ENCODE results near the gene KDM4D.
"Not testable (repeated sequence)": the region's sequence is repeated elsewhere in the genome, so short reads cannot be mapped to it uniquely, and the experiment has no call there.

The KDM4D gene

GRCh38 chr11:94958121-94958696 is 15.3 kb upstream of the KDM4D start:
- DNase-seq (ENCODE audit: low read depth): no peak

DNA sequence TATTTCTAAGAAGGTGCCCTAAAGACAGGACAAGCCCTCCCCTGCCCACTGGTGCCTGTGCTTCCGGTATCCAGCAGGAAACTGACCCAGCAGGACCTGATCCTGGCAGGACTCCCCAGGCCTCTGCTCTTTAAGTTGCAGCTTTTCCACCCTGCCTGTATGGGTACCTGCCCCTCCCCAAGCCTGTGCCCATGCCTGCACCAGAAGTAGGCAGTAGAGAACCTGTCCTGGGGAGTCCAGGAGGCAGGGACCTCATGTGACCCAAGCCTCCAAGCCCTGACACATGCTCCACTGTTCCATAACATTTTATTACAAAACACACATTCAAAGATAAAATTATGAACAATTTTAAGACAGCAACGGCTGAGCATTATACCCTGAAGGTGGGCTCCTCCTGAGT is 14.3 kb upstream of the KDM4D start:
- DNase-seq (ENCODE audit: low read depth): no peak

DNA sequence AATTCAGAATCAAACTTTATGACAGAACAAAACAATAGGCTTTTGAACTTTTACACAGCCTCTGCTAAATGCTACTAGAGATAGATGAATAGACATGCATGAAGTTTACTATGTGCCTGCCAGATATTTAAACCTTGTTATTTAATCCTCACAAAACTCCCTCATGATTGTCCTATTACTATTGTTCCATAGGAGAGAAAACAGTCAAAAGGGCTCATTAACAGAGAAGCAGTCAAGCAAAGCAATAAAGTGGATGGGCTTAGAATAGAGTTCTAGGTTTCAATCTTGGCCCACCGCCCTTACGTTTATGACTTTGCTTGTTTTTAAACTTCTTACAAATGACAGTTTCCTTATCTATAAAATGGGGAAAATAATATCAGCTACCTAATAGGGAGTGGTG is 13.0 kb upstream of the KDM4D start:
- no peak for DNase-seq (ENCODE audit: low read depth)

- DNase-seq (ENCODE audit: low read depth): no peak
Measured at GRCh38 chr11:94961255-94961654, 12.3 kb upstream of the KDM4D start.

GRCh38 chr11:94964934-94965333 is 8.6 kb upstream of the KDM4D start:
- DNase-seq (ENCODE audit: low read depth): no peak

GRCh38 chr11:94968334-94968958 is 5.1 kb upstream of the KDM4D start:
- peak; percentile 25 for DNase-seq (ENCODE audit: low read depth)

DNA sequence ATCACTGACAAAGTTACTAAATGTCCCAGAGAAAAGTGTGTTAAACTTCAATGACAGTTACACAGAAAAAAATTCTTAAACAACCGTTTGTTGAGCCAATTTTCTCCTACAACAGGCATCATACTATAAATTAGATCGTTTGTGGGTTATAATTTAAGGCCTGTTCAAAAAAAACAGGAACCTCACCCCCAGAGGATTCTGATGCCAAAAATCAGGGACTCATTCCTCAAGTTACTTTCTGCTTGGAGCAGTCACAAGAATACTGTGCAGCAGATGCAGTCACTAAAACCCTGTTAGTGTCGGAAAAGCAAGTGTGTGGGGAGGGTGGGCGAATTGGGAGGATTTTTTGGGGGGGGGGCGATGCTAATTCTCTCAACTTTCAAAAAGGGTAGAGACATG is 810 bp upstream of the KDM4D start:
- no peak for DNase-seq (ENCODE audit: low read depth)

DNA sequence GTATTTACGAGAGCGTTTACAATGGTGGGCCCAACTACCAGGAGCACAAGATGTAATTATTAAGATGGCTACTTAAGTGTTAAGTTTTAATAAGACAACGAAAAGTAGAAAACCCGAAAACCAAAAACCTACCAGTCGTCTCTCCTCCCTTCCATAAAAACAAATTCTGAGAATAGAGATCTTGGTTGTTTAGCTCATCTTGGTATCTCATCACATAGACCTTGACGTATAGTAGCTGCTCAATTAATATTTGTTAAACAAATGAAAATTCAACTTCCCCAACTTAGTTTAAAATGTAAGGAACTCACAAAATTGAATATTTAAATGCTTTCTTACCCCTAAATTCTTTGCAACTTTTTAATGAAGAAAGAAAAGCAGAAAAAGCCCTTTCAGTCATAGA is 669 bp downstream of the KDM4D start:
- no peak for DNase-seq (ENCODE audit: low read depth)

GRCh38 chr11:94975599-94975998 is 2.1 kb downstream of the KDM4D start:
- DNase-seq (ENCODE audit: low read depth): no peak

- no peak for DNase-seq (ENCODE audit: low read depth)
Measured at GRCh38 chr11:94987378-94987777, 13.9 kb downstream of the KDM4D start.

DNA sequence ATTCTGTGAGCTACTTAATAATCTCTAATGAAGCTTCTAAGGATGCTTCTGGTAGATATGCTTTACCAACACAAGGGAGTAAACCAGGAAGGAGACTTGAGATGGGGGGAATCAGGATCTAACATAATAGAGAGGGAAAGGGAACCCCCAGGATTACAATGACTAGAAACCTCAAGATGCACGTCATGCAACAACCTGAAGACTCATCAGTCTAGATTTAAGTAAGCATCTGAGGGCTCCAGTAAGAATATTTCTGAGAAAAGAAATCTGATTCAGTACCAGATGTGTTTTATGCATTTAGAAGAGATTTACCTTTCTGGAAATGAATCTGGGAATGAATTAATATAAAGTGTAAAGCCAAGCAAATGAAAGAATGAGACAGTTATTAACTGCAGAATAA is 15.2 kb downstream of the KDM4D start:
- no peak for DNase-seq (ENCODE audit: low read depth)

DNA sequence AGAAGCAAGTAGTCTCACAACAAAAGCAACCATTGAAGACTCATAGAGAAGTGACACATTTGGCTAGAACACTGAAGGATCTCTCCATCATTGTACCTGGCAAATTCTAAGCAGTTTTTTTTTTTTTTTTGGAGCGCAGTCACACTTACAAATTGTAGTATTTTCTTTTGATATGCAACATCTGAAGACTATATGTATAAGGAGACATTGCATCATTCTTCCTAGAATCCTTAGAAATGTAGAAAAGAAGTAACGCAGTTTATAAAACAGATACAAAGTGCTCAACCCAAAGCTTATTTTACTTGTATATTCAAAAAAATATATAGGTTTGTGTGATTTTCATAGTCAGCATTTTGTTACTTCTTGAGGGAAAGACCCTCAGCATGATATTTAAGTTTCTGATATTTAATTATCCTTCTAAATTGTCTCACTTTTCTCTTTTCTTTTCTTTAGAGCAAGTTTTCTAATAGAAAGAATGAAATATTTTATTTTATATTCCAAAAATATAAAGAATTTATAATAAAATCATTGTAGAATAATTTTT is 20.0 kb downstream of the KDM4D start:
- DNase-seq (ENCODE audit: low read depth): no peak

GRCh38 chr11:94997437-94997836 is 23.9 kb downstream of the KDM4D start:
- DNase-seq (ENCODE audit: low read depth): no peak

GRCh38 chr11:94998285-94998684 is 24.8 kb downstream of the KDM4D start:
- no peak for DNase-seq (ENCODE audit: low read depth)

DNA sequence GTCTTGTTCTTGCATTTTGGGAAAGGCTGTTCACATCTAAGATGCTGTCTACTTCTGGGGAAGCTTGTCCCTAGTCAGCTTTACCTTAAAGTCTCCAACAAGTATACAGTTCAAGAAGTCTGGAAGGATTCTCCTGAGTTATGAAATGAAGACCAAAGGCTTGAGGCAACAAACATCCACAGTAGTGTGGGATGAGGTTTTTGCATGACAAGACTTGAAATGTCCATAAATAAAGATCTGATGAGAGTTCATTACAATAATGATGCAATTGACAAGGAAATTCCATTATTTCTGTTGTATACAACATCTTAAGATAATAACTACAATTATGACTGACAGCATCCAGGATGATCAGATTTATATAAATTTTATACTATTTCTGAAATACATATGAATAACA is 30.2 kb downstream of the KDM4D start:
- DNase-seq (ENCODE audit: low read depth): no peak

- DNase-seq (ENCODE audit: low read depth): no peak
Measured at GRCh38 chr11:95005642-95006041, 32.1 kb downstream of the KDM4D start.

DNA sequence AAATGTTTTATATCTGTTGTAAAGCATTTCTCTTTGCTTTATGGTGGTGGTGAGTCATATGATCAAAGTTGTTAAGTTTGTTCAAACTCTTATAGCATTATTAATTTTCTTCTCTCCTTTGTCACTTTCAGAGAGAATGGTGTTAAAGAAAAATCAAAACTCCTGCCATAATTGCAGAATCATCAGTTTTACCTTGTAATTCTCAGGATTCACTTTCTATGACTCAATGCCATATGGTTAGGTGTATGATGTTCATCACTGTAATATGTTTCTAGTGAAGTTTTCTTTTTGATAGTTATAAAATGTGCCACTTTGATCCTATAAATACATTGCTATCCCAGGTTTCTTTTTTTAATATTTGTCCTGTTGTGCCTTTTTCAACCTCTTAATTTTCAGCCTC is 37.9 kb downstream of the KDM4D start:
- DNase-seq (ENCODE audit: low read depth): no peak

DNA sequence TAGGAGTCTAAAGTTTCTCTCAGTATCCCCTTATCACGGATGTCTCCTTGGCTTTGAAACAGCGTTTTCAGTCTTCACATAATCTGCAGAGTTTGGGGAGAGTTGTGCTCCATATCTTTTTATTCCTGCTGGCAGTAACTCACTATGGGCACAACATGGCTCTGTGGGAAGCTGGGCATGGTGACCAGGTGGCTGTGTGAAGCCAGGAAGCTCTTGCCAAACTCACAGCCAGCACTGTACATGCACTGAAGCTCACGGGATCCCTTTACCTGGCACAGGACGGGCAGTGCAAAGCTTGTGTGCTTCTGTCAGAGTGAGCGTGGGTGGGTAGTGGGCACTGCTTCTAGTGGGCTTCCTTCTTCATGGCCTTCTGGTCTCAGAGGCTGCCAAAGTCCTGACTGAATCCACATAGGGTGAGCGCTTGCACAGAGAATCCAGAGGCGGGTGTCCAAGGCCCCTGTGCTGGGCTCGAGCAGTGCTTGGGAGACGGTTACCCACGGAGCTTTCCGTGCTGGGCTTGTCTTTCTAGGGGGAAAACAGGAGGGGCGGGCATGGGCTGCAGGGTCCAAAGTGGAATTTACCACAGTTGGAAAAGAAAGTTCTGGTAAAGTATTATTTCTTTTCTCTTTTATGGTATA is 40.8 kb downstream of the KDM4D start:
- no peak for DNase-seq (ENCODE audit: low read depth)

DNA sequence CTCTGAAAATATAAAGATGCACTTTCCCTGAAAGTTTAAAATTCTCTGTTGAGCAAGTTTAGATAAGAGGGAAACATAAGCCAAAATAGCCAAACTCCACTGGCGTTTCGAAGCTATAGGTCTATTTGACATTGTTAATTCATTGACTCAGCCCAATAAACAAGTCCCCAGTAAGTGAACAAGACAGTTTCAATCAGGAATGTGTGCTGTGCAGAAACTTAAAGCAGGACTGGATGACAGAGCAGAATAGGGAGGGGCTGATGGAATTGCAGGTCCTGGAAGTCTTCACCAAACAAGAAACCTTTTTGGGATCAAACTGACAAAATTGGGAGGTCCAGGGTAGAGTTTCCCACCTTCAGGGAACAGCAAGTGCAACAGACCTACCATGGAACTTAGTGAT is 42.6 kb downstream of the KDM4D start:
- no peak for DNase-seq (ENCODE audit: low read depth)

DNA sequence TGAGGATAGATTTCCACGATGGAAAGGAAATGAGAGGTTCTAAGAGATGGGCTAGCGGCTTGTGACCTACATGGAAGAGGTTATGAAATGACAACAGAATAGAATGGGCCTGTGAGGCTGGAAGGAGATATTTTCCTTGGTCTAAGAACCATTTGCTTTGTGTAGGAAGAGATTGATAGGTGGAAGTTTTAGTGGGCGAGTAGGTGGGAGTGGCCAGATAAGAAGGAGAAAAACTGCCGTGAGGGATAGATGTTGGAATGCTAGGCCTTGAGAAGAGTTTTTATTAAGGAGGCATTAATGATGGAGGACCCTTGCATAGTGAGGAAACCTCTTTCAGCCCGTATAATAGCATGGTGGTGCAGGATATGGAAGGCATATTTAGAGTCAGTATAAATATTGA is 48.0 kb downstream of the KDM4D start:
- DNase-seq (ENCODE audit: low read depth): not testable (repeated sequence)

DNA sequence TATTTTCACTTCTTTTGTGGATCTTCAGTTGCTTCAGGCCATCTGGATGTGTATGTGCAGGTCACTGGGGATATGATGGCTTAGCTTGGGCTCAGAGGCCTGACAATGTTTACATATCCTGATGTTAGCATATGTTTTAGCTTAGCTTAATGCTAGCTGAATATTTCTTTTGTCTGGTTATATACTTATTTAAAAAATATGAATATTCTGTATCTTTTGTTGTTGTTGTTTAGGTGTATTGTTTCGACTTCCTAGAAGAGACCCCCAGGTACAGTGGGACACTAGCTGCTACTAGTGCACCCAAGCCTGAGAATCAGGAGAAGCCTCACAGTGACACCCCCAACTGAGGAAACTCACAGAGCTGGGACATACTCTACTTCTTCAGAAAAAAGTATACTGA is 51.4 kb downstream of the KDM4D start, which contains the start of gene KDM4E:
Gene KDM4E, plus strand, starts transcription at position 301 of the 400 bp plus-strand sequence. CDS start 300 bp downstream, outside the sequence.
- DNase-seq (ENCODE audit: low read depth): no peak

GRCh38 chr11:95025594-95025993 is 52.1 kb downstream of the KDM4D start:
- not testable (repeated sequence) for DNase-seq (ENCODE audit: low read depth)

DNA sequence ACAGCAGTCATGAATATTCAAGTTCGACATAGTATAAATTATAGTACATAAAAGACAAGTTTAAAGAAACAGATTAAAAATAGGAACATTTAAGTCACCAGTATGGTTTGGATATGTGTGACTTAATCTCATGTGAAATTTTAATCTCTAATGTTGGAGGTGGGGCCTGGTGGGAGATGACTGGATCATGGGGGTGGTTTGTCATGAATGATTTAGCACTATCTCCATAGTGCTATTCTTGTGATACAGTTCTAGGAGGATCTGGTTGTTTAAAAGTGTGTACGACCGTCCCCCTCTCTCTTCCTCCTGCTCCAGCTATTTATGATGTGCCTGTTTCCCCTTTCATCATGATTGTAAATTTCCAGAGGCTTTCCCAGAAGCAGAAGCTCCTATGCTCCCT is 54.8 kb downstream of the KDM4D start:
- no peak for DNase-seq (ENCODE audit: low read depth)

Measured in GM04503 (cell line).